Measurements from ENCODE around the gene ZP1. TPM values are rescaled to one million over a fixed set of nuclear protein-coding genes. Genes with fewer than 3 reads are reported as not detected.
A peak's percentile ranks its signal among the peaks of the same experiment; 100 is the strongest.

The ZP1 gene
- total and polyA plus RNA-seq, 2 experiments from 2014 or later = not detected

GRCh38 chr11:60844870-60845221 is 22.5 kb upstream of the ZP1 start:
- Histone ChIP-seq H3K27me3 (ENCODE audit: insufficient read depth) (no peaks in the 10 kb centered on the region), H3K4me1 (ENCODE audit: insufficient read depth) (peaks cover 18% of the 10 kb centered on the region), H3K4me3 (peak overlapping the region; percentile 93), H3K79me2 (replicated peaks; ENCODE audit: insufficient read depth) (peaks cover 49% of the 10 kb centered on the region), H2AFZ (no peak overlapping the region), H3K36me3 (ENCODE audit: insufficient read depth) (no peaks in the 10 kb centered on the region; the same call in 1 of the 2 replicates), H4K20me1 (replicated peaks; ENCODE audit: insufficient read depth) (peaks cover 21% of the 10 kb centered on the region), H3K27ac (ENCODE audit: low read depth) (no peak overlapping the region), H3F3A (replicated peaks; ENCODE audit: low read depth) (no peaks in the 10 kb centered on the region), H3K4me2 (peak overlapping the region; percentile 96), H3K9me2 (ENCODE audit: insufficient read depth) (0 out of 2 replicates have a peak, but pooled peaks cover 4% of the 10 kb centered on the region)
- 0 out of 2 replicates have a peak overlapping the region, but pooled peaks have one; percentile 41 for H3K27ac Mint-ChIP-seq
- H3K36me3 Mint-ChIP-seq (ENCODE audit: low read depth) = peaks cover 35% of the 10 kb centered on the region
- H3K9me3 Mint-ChIP-seq = no peaks in the 10 kb centered on the region; the same call in 1 of the 3 replicates
- peaks cover 26% of the 10 kb centered on the region for H3K27me3 Mint-ChIP-seq (ENCODE audit: insufficient read depth, low read depth, poor library complexity)
- H3K4me1 Mint-ChIP-seq = peaks cover 36% of the 10 kb centered on the region
- DNase-seq (ENCODE audit: low spot score) (no peak), ATAC-seq (no peak)
- H3K4me3 Mint-ChIP-seq = peak overlapping the region; percentile 93
- no peak for TF ChIP-seq CREB1 (CRISPR knock-in tag; IDR thresholded peaks at IDR 0.05; ENCODE audit: low read depth)
- TF ChIP-seq EZH2phosphoT487 (IDR thresholded peaks at IDR 0.05; ENCODE audit: unreplicated experiment) = no peak
- no peak for TF ChIP-seq ETS1 (IDR thresholded peaks at IDR 0.05)
- no peak for TF ChIP-seq POLR2AphosphoS5 (IDR thresholded peaks at IDR 0.05; ENCODE audit: low read depth)
- no peak for TF ChIP-seq EZH2 (IDR thresholded peaks at IDR 0.05; ENCODE audit: low read depth, unreplicated experiment)
- TF ChIP-seq ZNF331 (CRISPR knock-in tag; IDR thresholded peaks at IDR 0.05; ENCODE audit: low read depth) = no peak
- no peak for TF ChIP-seq ZNF114 (CRISPR knock-in tag; IDR thresholded peaks at IDR 0.05)
- no peak for TF ChIP-seq CTCF (conservative IDR thresholded peaks at IDR 0.05; ENCODE audit: low read depth in 2 of 2)
- TF ChIP-seq REST (IDR thresholded peaks at IDR 0.05; ENCODE audit: unreplicated experiment) = no peak
- no peak for TF ChIP-seq STAT1 (IDR thresholded peaks at IDR 0.05; ENCODE audit: unreplicated experiment)
- TF ChIP-seq ZNF462 (CRISPR knock-in tag; IDR thresholded peaks at IDR 0.05) = no peak
- TF ChIP-seq NANOG (IDR thresholded peaks at IDR 0.05; ENCODE audit: borderline replicate concordance) = no peak
- TF ChIP-seq JUNB (IDR thresholded peaks at IDR 0.05; ENCODE audit: unreplicated experiment) = no peak

Data from GM23338 (cell line).